Esophagus squamous epithelium (tissue), 5 donors: ENCODE measurements around the gene ARF1. TPM values are rescaled to one million over a fixed set of nuclear protein-coding genes. Genes with fewer than 3 reads are reported as not detected.

Experiments
- DNase-seq: peaks from one replicate; lab custom pipeline; 2025; lab: John Stamatoyannopoulos, UW
- H3K27ac ChIP-seq, 4 donors: fragments of 200-600 bp; sonication (generic); one replicate each; pipeline ENCODE4 v1.5.1; 2016 to 2019; ENCODE audit warnings: mild to moderate bottlenecking in 1 of 4
- H3K27me3 ChIP-seq, 4 donors: fragments of 200-600 bp; sonication (generic); 1 replicate in 3 of 4; 2 replicates in 1 of 4; pipeline versions ENCODE4 v1.5.1 to v1.6.0; 2017 to 2021; ENCODE audit warnings: antibody characterized with exemption in 1 of 4
- H3K36me3 ChIP-seq, 3 donors: fragments of 200-600 bp; sonication (generic); one replicate each; pipeline ENCODE4 v1.5.1; 2016 to 2019
- H3K4me1 ChIP-seq, 3 donors: fragments of 200-600 bp; sonication (generic); one replicate each; pipeline ENCODE4 v1.5.1; 2017 to 2019
- H3K4me3 ChIP-seq, 4 donors: fragments of 200-600 bp; sonication (generic); 1 replicate in 3 of 4; 2 replicates in 1 of 4; pipeline ENCODE4 v1.5.1; 2016 to 2019; ENCODE audit warnings: mild to moderate bottlenecking in 2 of 4, moderate library complexity in 1 of 4
- H3K9me3 ChIP-seq, 3 donors: fragments of 200-600 bp; sonication (generic); one replicate each; pipeline ENCODE4 v1.5.1; 2016 to 2019
- CTCF ChIP-seq, 6 experiments: fragments of 450-650 bp in 4 of 6; fragments of 200-600 bp in 2 of 6; sonication (generic) in 2 of 6; IDR thresholded peaks; one replicate each; pipeline ENCODE4 v1.5.1; 2016 to 2019; ENCODE audit warnings: antibody characterized with exemption in 6 of 6, mild to moderate bottlenecking in 4 of 6, moderate library complexity in 4 of 6
- POLR2A ChIP-seq, 4 donors: fragments of 450-650 bp; IDR thresholded peaks; one replicate each; pipeline ENCODE4 v1.6.1; 2017; ENCODE audit warnings: antibody characterized with exemption in 4 of 4, mild to moderate bottlenecking in 4 of 4, moderate library complexity in 3 of 4
- WGBS, 2 donors: methylation state at CpG; one replicate each; pipeline ENCODE4 v1.1.5; 2018; 5-methylcytosine and 5-hydroxymethylcytosine counted together
- intact Hi-C: fragments of 100-400 bp; cut with DNase I; formaldehyde crosslinking; loops from one replicate; pipeline ENCODE4 v1.15.0; 2022
- total RNA-seq, 4 donors: library from RNA; depleted of rRNA; stranded (reverse); fragments of >200 nt; gene quantifications; one replicate each; pipeline ENCODE4 v1.1.0, GENCODE V29; 2016
- donor health status: DM: yes; HTN: yes; CAD: no.

Gene ARF1
- total RNA-seq, 4 donors from 2014 or later = 279 to 327 (median 319) TPM

GRCh38 chr1:228070851-228071250, 11.7 kb upstream of the ARF1 start:
- Histone ChIP-seq H3K4me1 (no peaks in the 10 kb centered on the region), H3K36me3 (no peaks in the 10 kb centered on the region), H3K27me3 (peaks cover 0 to 68% (median 6%) of the 10 kb centered on the region in 4 donors), H3K4me3 (no peak overlapping the region), H3K27ac (no peak overlapping the region), H3K9me3 (no peaks in the 10 kb centered on the region)
- intact Hi-C loops = loop anchor here (5.0 kb wide), 1 partner anchor 329 kb away; no protein-coding TSS in a partner anchor
- no peak for TF ChIP-seq POLR2A (IDR thresholded peaks at IDR 0.05)
- no peak for TF ChIP-seq CTCF (IDR thresholded peaks at IDR 0.05)
- WGBS, 2 donors = 57 to 73% methylated on average over 3 of the region's 3 CpGs
- no peak for DNase-seq

- no peak for TF ChIP-seq CTCF (IDR thresholded peaks at IDR 0.05)
- TF ChIP-seq POLR2A (IDR thresholded peaks at IDR 0.05) = no peak
- no peaks in the 10 kb centered on the region for H3K4me1 ChIP-seq
- no peaks in the 10 kb centered on the region for H3K9me3 ChIP-seq
- H3K4me3 ChIP-seq = no peak overlapping the region
- peaks cover 0 to 56% (median 4%) of the 10 kb centered on the region in 4 donors for H3K27me3 ChIP-seq
- WGBS, 2 donors = 46 to 59% methylated on average over 6 to 7 of the region's 7 CpGs
- intact Hi-C loops = loop anchor here (5.0 kb wide), 1 partner anchor 330 kb away; no protein-coding TSS in a partner anchor
- no peak overlapping the region for H3K27ac ChIP-seq
- no peak for DNase-seq
- H3K36me3 ChIP-seq = no peaks in the 10 kb centered on the region
Observed at GRCh38 chr1:228071839-228072657, 10.5 kb upstream of the ARF1 start.

GRCh38 chr1:228072658-228073043, 9.9 kb upstream of the ARF1 start:
- no peaks in the 10 kb centered on the region for H3K9me3 ChIP-seq
- H3K4me1 ChIP-seq = no peaks in the 10 kb centered on the region
- TF ChIP-seq CTCF (IDR thresholded peaks at IDR 0.05) = no peak
- no peak for TF ChIP-seq POLR2A (IDR thresholded peaks at IDR 0.05)
- no peak overlapping the region for H3K4me3 ChIP-seq
- no peak overlapping the region for H3K27ac ChIP-seq
- intact Hi-C loops = loop anchor here (5.0 kb wide), 1 partner anchor 330 kb away; no protein-coding TSS in a partner anchor
- DNase-seq = no peak
- peaks cover 0 to 50% (median 0%) of the 10 kb centered on the region in 4 donors for H3K27me3 ChIP-seq
- H3K36me3 ChIP-seq = no peaks in the 10 kb centered on the region
- WGBS, 2 donors = 60% methylated on average over 1 of the region's 5 CpGs; no CpG with 5 or more reads in 1 of the 2 donors

- DNase-seq = no peak
- TF ChIP-seq CTCF (IDR thresholded peaks at IDR 0.05) (no peak), POLR2A (IDR thresholded peaks at IDR 0.05) (no peak)
- H3K4me1 ChIP-seq = no peaks in the 10 kb centered on the region
- no peaks in the 10 kb centered on the region for H3K36me3 ChIP-seq
- H3K27ac ChIP-seq = no peak overlapping the region
- 52 to 63% methylated on average over 11 to 13 of the region's 23 CpGs for WGBS, 2 donors
- H3K27me3 ChIP-seq = peaks cover 0 to 44% (median 0%) of the 10 kb centered on the region in 4 donors
- H3K9me3 ChIP-seq = no peaks in the 10 kb centered on the region
- H3K4me3 ChIP-seq = no peak overlapping the region
- intact Hi-C loops = loop anchor here (5.0 kb wide), 1 partner anchor 331 kb away; no protein-coding TSS in a partner anchor
Observed at GRCh38 chr1:228073061-228073856, 9.2 kb upstream of the ARF1 start.
